GM21367 (cell line): ENCODE measurements around the gene CTBP2.

Experiments used
- ATAC-seq: cut with Tn5 transposase; IDR thresholded peaks from one replicate; pipeline ENCODE4 v1.9.1; 2021; ENCODE audit not compliant: unreplicated experiment

Gene CTBP2

GRCh38 chr10:125144693-125145623 lies 15.4 kb downstream of the CTBP2 start:
- ATAC-seq: no peak

- no peak for ATAC-seq
Measured at GRCh38 chr10:125144206-125144605, 16.2 kb downstream of the CTBP2 start.

- no peak for ATAC-seq
Measured at GRCh38 chr10:125142946-125143345, 17.4 kb downstream of the CTBP2 start.

- ATAC-seq: no peak
Measured at GRCh38 chr10:125141860-125142484, 18.4 kb downstream of the CTBP2 start.

- ATAC-seq: no peak
Measured at GRCh38 chr10:125141150-125141859, 19.1 kb downstream of the CTBP2 start.

GRCh38 chr10:125140151-125140550 lies 20.2 kb downstream of the CTBP2 start:
- ATAC-seq: no peak

GRCh38 chr10:125137601-125138438 lies 22.5 kb downstream of the CTBP2 start:
- ATAC-seq: no peak

GRCh38 chr10:125136087-125136486 lies 24.3 kb downstream of the CTBP2 start:
- ATAC-seq: no peak

GRCh38 chr10:125135771-125136035 lies 24.7 kb downstream of the CTBP2 start:
- ATAC-seq: no peak

GRCh38 chr10:125134916-125135770 lies 25.2 kb downstream of the CTBP2 start:
- ATAC-seq: no peak

- ATAC-seq: no peak
Measured at GRCh38 chr10:125134483-125134848, 25.9 kb downstream of the CTBP2 start.

GRCh38 chr10:125133696-125134482 lies 26.5 kb downstream of the CTBP2 start:
- ATAC-seq: no peak

GRCh38 chr10:125132344-125132743 lies 28.0 kb downstream of the CTBP2 start:
- no peak for ATAC-seq

- ATAC-seq: no peak
Measured at GRCh38 chr10:125130916-125131315, 29.4 kb downstream of the CTBP2 start.

- ATAC-seq: no peak
Measured at GRCh38 chr10:125130260-125130659, 30.1 kb downstream of the CTBP2 start.

- no peak for ATAC-seq
Measured at GRCh38 chr10:125129076-125129458, 31.3 kb downstream of the CTBP2 start.

- no peak for ATAC-seq
Measured at GRCh38 chr10:125128397-125129075, 31.8 kb downstream of the CTBP2 start.

GRCh38 chr10:125127986-125128385 lies 32.4 kb downstream of the CTBP2 start:
- ATAC-seq: no peak

GRCh38 chr10:125127110-125127509 lies 33.3 kb downstream of the CTBP2 start:
- ATAC-seq: no peak
